Caki2 (cell line): ENCODE results near the gene JOSD2. TPM values are rescaled to one million over a fixed set of nuclear protein-coding genes. Genes with fewer than 3 reads are reported as not detected.
"Not testable (repeated sequence)": the region's sequence is repeated elsewhere in the genome, so short reads cannot be mapped to it uniquely, and the experiment has no call there.

ENCODE experiments used
- DNase-seq: peaks from one replicate; pipeline ENCODE4 v3.0.0-alpha.2; 2015; ENCODE audit warnings: low read depth
- in situ Hi-C: cut with HindIII; loops from 2 replicates; pipeline ENCODE4 v1.10.0; 2016; ENCODE audit warnings: low sequenced_read_pairs, low pct_unique_long_range_greater_than_20kb, mixed read lengths
- total RNA-seq: library from RNA; depleted of rRNA; stranded (reverse); fragments of >200 nt; shearing (Covaris generic); gene quantifications from 2 replicates; pipeline ENCODE4 v1.2.3, GENCODE V29; 2014; ENCODE audit warnings: low replicate concordance

The JOSD2 gene
- total RNA-seq, 1 experiment from 2014 or later, result 34.4 TPM

DNA sequence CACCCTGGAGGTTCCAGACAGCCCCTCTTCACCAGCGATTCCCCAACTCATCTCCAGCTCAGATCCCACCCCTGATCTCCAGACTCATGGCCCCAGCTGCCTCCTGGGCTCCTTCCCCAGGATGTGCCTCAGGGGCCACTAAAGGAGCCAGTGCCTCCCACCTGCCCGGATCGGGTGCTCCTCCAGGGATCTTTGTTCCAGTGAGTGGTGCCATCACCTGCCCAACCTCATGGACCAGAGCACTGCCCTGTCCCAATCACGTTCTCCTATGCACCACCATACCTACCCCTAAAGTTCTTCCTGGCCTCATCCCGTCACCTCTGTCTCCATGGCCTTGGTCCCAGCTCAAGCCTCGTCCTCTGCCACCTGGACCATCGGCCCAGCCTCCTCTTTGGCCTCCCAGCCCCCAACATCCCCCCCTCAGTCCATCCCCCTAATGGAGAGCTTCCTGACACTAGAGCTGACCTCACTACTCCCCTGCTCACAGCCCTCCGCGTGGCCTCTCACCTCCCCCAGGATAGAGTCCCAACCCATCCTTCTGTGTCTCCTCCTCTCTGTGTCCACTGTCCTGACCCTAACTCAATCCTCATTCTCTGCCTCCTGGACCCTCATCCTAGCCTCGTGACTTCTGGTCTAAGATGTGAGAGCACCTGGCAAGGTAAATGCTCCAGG, 25.6 kb downstream of the JOSD2 start:
- in situ Hi-C loops, result no loop called here
- DNase-seq, result no peak

DNA sequence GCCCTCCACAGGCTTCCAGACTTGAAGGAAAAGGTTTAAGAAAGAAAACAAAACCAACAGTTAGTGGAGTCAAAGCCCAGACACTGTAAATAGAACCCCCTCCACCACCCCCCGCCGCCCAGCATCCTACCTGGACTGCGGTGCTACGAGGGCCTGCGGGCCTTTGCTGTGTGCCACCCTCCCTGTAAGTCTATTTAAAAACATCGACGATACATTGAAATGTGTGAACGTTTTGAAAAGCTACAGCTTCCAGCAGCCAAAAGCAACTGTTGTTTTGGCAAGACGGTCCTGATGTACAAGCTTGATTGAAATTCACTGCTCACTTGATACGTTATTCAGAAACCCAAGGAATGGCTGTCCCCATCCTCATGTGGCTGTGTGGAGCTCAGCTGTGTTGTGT, 28.1 kb downstream of the JOSD2 start:
- in situ Hi-C loops, result no loop called here
- no peak for DNase-seq

DNA sequence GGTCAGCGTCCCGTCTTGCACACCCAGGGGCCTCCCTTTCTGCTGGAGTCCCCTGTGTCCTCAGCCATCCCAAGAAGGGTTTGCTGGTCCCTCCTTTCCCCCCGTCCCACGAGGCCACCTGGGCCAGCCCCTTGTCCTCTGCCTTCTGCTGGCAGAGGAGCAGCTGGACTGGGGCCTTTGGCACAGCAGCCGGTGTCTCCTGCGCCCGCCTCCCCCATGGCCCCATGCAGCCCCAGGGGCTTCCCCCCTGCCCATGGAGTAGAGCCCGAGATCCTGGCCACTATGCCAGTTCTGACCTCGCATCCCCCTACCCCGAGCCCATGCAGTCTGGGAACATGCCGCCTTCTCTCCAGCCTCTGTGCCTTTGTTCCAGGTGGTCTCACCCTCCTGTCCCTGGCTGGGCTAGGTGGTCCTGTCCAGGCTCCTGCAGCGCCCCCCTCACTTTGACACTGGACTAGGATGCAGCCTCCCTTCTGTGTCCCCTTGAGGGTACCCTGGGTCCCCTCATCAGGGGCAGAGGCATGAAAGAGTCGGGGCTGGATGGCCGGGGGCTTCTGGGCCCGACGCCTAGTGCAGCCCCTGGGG, 28.6 kb downstream of the JOSD2 start:
- in situ Hi-C loops, result no loop called here
- DNase-seq, result no peak

DNA sequence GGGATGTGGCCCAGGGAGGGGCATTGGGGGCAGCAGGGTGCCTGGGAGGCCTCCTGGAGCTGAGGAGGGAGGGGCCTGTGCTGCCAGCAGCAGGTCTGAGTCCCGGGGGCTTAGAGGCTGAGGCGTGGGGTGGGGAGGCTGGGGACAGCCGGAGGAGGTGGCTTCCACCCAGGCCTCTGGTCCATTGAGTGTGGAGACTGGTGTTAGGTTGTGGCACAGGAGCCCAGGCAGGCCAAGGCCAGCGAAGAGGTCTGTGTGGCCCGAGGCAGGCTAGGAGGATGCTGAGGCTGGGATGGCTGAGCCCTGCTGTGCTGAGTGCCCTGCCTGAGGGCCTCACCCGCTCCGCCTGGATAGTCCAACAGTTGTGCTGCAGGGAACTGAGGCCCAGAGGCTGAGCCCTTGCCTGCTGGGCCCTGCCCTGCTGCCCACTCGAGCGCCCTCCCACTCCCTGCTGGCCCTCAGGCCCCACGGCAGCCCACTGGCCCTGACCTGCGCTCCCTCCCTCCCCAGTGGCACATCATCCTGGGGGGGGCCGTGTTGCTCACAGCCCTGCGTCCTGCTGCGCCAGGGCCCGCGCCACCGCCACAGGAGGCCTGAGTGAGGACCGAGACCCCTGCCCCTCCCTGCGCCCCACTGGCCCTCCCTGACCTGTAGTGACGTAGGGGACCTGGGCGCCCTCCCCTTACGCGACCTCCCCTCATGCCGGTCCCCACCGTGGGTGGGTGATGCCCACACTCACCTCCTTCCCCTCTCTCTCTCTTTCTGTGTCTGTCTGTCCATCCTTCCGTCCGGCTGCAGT, 29.4 kb downstream of the JOSD2 start:
- DNase-seq, result no peak
- in situ Hi-C loops, result no loop called here

DNA sequence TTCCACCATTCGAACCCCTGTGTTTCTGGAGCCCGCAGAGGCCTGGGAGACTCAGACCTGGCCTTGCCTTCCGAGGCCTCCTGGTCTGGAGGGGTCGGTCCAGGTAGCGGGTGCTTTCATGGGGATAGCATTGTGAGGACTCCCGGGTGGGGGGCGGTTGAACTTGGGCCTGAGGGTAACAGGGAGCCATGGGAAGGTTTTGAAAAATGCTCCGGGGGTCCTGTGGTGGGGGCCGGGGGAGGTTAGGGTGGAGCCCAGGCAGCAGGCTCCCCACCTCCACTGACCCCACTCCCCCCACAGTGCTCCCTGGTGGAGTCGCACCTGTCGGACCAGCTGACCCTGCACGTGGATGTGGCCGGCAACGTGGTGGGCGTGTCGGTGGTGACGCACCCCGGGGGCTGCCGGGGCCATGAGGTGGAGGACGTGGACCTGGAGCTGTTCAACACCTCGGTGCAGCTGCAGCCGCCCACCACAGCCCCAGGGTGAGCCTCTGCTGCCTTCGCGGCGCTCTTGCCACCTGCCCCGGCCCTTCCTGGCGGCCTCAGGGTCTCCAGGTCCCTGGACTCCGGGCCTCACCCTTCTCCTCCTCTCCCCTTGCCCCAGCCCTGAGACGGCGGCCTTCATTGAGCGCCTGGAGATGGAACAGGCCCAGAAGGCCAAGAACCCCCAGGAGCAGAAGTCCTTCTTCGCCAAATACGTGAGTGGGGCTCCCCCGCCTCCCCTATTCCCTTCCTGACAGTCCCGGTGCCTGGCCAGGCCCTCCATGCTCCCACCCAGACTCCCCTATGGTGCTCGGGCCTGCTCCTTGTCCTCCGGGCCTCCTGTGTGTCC, 30.5 kb downstream of the JOSD2 start:
- in situ Hi-C loops, result no loop called here

DNA sequence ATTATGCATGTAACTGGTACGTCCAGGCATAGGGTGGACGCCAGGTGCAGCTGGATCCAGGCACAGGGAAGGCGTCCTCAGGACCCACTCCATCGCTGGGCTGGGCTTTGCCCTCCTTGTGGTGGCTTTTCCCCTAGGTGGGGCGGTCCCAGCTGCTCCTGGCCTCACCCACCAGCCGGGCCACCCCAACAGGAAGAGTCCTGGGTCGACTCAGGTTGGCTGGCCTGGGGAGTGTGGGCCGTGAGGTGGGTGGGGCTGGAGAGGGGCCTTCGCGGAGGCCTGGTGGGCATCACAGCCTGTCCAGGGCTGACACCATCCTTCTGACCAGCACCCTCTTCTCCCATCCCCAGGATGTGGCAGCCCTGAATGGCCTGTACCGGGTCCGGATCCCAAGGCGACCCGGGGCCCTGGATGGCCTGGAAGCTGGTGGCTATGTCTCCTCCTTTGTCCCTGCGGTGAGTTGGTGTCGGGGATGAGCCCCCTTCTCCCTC, 31.2 kb downstream of the JOSD2 start:
- in situ Hi-C loops, result no loop called here
- DNase-seq, result no peak

More for the DNA sequence above, 30.5 kb downstream of the JOSD2 start:
- DNase-seq, result no peak

DNA sequence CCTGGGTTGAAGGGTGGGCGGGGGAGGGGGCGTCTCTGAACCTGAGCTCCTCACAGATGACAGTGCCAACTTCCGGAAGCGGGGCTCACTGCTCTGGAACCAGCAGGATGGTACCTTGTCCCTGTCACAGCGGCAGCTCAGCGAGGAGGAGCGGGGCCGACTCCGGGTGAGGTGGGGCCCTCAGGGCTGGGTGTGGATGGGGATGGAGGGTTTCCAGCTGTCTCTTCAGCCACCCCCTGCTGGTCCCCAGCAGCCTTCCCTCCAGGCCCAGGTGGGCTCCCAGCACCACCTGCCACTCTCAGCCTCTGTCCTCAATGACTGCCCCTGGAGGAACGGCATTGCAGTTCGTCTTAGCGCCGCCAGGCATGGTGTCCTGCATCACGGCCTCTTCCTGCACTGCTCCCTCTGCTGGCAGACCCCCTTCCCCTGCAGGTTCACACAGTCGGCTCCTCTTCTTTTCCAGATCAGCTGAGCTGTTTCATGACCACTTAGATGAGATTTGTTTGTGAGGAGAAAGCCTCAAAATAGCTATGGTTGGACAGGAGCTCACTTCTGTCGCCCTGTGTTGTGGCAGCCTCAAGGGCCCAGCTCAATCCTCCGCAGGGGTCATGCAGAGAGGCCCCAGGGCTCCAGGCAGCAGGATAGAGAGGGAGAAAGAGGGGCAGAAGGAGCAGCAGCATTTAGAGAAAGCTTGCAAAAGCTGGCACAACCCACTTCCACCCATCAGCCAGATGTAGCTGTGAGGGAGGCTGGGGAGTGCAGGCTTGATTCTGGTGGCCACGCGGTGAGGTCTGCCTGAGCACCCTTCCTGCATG, 31.9 kb downstream of the JOSD2 start:
- in situ Hi-C loops, result no loop called here

DNA sequence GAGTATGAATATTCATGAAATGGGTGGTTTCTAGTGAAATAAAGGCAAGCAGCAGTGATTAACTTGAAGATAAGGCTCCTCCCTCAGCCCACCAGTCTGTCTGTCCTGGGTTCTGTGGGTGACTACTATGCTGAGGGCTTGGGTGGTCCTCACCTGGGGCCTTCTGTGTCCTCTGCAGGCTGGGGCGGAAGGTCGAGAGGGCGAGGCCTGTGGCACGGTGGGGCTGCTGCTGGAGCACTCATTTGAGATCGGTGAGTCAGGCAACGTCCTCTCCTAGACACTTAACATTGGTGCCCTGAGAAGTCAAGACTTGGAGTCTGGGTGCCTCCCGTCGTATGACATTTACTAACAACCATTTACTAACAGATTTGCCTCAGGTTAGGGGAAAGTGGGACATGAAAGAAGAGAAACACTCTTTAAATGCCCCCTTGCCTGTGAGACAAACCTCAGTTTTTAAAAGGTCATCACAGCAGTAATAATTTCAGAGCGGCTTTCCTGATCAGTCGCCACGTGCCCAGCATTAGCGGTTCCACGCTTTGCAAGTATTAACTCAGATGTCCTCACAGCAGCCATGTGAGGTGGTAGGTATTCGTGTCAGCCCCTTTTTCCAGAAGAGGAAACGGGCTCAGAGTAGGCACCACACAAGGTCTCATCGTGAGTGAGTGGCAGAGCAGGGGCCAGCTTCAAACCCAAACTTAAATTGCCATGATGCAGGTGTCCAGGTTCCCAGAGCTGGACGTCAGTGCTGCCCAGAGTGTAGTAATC, 33.1 kb downstream of the JOSD2 start:
- in situ Hi-C loops, result no loop called here
- no peak for DNase-seq

More for the DNA sequence above, 31.9 kb downstream of the JOSD2 start:
- DNase-seq, result no peak

DNA sequence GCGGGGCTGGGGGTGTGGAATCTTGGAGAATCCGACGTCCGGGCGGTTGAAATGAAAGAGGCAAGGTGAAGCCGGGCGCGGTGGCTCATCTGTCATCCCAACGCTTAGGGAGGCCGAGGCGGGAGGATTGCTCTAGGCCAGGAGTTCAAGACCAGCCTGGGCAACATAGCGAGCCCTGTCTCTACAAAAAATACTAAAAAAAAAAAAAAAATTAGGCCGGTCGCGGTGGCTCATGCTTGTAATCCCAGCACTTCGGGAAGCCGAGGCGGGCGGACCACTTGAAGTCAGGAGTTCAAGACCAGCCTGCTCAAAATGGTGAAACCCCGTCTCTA, 34.1 kb downstream of the JOSD2 start:
- in situ Hi-C loops, result no loop called here
- DNase-seq, result no peak

DNA sequence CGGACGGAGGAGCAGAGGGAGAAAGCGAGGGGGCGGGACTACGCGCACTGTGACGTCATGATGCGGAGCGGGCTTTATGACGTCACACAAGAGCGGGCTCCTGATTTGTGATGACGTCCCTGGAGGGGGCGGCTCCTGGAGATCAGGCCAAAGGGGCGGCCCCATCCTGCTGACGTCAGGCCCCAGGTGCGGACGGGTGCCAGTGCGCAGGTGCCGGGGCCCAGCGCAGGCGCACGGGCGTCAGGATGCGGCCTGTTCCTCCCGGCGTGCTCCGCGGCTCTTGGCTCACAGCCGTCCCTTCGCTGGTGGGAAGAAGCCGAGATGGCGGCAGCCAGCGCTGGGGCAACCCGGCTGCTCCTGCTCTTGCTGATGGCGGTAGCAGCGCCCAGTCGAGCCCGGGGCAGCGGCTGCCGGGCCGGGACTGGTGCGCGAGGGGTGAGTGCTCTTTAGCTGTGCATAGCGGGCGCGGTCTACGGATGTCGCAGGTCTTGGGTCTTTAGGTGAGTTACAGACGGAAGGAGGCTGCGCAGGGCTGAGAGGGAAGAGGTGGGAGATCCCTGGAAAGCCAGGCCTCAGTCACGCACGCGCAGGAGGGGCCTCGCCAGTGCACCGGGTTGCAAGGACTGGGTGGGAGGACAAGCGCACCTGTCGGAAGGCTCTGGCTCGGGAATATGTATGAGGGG, 34.6 kb downstream of the JOSD2 start, which contains the start of the genes EMC10 and GARIN5A:
Gene EMC10, plus strand, starts transcription at position 284 of the 683 bp plus-strand sequence. Its CDS starts 38 bp downstream, at position 322.
Gene GARIN5A, minus strand, starts transcription at position 625 of the 683 bp plus-strand sequence. Its CDS starts 460 bp downstream, at position 165.
- peak; percentile 98 for DNase-seq
- in situ Hi-C loops, result no loop called here

DNA sequence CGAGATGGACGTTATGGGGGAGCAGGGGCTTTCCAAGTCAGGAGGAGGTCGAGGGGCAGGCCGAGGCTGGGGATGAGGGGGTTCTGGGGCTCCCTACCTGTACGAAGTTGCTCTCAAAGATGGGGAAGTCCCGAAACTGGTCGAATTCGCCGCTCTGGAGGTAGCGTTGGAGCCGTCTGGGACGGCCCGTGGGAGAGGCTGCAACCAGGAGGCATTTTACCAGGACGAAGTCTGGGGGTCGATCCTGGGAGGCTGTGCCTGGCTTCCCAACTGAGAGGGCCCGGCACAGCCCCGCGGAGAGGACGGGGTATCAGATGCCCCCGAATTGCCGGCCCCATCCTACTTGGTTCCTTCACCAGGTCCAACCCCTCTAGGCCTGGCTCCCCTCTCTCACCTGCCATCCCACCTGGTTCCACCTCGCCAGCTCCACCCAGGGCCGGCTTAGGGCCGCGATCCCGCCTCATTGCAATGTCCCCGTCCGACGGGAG, 35.2 kb downstream of the JOSD2 start:
- DNase-seq, result no peak
- in situ Hi-C loops, result no loop called here

DNA sequence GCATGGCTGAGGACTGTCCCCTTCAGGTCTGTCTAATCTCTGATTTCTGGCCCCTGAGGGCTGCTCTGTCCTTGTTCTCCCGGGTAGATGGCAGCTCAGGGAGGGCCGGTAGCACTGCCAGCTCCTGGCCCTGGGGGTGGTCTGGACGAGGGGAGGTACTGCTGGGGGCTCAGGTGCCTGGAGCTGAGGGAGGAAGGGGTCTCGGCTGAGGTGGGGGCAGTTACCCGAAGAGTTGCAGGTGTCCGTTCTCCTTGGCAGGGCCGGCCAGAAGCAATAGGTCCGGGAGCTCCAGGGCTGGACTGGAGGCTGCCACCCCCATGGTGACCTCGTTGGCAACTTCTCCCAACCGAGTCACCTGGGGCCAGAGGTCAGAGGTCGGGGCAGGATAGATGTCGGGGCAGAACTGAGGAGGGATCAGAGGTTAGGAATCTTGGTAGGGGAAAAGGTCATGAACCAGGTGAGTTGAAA, 35.9 kb downstream of the JOSD2 start:
- in situ Hi-C loops, result no loop called here
- DNase-seq, result no peak

DNA sequence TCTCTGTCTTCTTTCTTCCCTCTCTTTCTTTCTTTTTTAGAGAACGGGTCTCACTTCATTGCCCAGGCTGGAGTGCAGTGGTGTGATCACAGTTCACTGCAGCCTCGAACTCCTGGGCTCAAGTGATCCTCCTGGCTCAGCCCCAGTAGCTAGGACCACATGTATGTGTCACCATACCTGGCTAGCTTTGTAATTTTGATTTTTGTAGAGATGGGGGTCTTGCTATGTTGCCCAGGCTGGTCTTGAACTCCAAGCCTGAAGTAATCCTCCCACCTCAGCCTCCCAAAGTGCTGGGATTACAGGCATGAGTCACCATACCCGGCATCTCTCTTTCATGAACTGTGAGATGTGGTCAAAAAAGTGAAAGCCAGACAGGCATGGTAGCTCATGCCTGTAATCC, 37.7 kb downstream of the JOSD2 start:
- DNase-seq, in situ Hi-C loops: not testable (repeated sequence)

DNA sequence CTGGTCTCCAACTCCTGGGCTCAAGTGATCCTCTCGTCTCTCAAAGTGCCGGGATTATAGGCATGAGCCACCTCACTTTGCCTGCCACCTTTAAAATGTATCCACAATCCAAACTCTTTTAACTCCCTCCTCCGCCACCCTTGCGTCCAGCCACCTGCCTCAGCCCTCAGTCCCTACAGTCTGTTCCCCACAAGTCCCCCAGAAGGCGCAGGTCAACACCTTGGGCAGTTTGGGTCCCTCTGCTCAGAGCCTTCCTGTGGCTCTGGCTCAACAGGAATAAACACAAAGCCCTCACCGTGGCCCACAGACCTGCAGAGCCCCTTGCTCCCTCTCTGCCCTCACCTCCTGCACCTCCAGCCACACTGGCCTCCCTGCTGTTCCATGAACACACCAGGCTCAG, 42.2 kb downstream of the JOSD2 start:
- no peak for DNase-seq
- in situ Hi-C loops, result no loop called here

DNA sequence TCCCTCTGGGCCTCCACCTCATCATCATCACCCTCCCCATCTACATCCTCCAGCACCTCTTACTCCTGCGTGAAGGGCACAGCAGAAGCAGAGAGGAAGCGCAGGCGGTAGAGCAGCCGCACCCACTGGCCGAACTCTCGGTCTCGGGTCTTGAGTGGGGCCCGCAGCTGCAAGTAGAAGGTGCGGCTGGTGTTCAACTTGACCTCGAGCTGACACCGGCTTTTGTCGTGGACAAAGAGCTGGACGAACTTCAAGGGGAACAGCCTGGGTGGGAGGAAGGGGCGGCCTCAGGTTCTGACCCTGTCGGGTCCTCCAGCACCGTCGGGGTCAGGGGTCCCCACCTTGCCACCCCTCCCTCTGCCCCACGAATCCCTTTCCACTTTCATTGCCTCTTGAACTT, 43.4 kb downstream of the JOSD2 start:
- in situ Hi-C loops, result no loop called here
- DNase-seq, result no peak

DNA sequence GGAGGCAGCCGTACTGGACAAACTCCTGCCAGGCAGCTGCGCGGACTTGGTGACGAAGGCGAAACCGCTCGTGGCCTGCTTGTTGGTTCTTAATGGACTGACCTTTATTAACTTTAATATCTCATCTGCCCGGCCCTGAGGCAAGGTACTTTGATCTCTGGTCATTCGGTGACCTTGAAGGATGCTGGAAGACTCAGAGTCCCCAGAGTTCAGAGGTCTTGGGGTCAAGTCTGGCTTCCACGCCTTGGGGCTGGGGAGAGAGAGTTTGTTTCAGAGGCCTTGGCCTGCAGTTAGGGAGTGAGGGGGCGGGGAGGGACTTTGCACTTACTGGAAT, 44.3 kb downstream of the JOSD2 start:
- DNase-seq, result no peak
- in situ Hi-C loops, result no loop called here
